HEK293 (cell line): ENCODE results near the gene ROBO1.

Experiments
- CTCF ChIA-PET: fragments of 350-600 bp; formaldehyde crosslinking; extraction: SDS; loops from one replicate; lab custom pipeline; 2021; ENCODE audit warnings: antibody characterized with exemption; lab: Yijun Ruan, JAX
- POLR2A ChIA-PET: fragments of 300-600 bp; formaldehyde crosslinking; extraction: SDS; loops from one replicate; lab custom pipeline; 2020; ENCODE audit warnings: antibody characterized with exemption, inconsistent platforms; lab: Yijun Ruan, JAX
- H3K27ac ChIP-seq: fragments of 200-500 bp; sonication (Bioruptor generic); 2 replicates; pipeline ENCODE4 v1.5.1; 2014; ENCODE audit warnings: low read depth, low read length, control low read depth, inconsistent platforms; ENCODE audit errors: extremely low read depth
- H3K36me3 ChIP-seq, 2 experiments: fragments of 200-500 bp in 1 of 2; sonication (Bioruptor generic) in 1 of 2; 1 replicate in 1 of 2; 2 replicates in 1 of 2; pipeline ENCODE4 v1.5.1; 2014 to 2017; ENCODE audit warnings: inconsistent platforms in 2 of 2, low read length in 2 of 2; ENCODE audit not compliant: control insufficient read depth in 2 of 2, insufficient read depth in 1 of 2
- H3K4me1 ChIP-seq: fragments of 200-500 bp; sonication (Bioruptor generic); 2 replicates; pipeline ENCODE4 v1.5.1; 2014; ENCODE audit warnings: mild to moderate bottlenecking, low read length, inconsistent platforms; ENCODE audit not compliant: control insufficient read depth, insufficient read depth
- H3K4me3 ChIP-seq: 2 replicates; pipeline ENCODE4 v1.5.1; 2011; ENCODE audit warnings: low read depth, mild to moderate bottlenecking, control low read depth, low read length, moderate library complexity
- H3K9me3 ChIP-seq: fragments of 200-500 bp; sonication (Bioruptor generic); 2 replicates; pipeline ENCODE4 v1.5.1; 2014; ENCODE audit warnings: low read depth, low read length, inconsistent platforms; ENCODE audit not compliant: control insufficient read depth, insufficient read depth
- FEZF1 ChIP-seq: fragments of 450-650 bp; formaldehyde crosslinking; IDR thresholded peaks from 2 replicates; pipeline ENCODE4 v1.5.1; 2016; ENCODE audit warnings: missing biosample characterization, missing genetic modification characterization
- MZF1 ChIP-seq: fragments of 450-650 bp; formaldehyde crosslinking; IDR thresholded peaks from 2 replicates; pipeline ENCODE4 v1.5.1; 2017; ENCODE audit warnings: missing biosample characterization, missing genetic modification characterization, borderline replicate concordance
- OSR2 ChIP-seq: fragments of 450-650 bp; formaldehyde crosslinking; IDR thresholded peaks from 2 replicates; pipeline ENCODE4 v1.5.1; 2016; ENCODE audit warnings: missing biosample characterization, missing genetic modification characterization
- OVOL3 ChIP-seq: fragments of 450-650 bp; formaldehyde crosslinking; IDR thresholded peaks from 2 replicates; pipeline ENCODE4 v1.5.1; 2016; ENCODE audit warnings: missing biosample characterization, missing genetic modification characterization
- SCRT2 ChIP-seq: fragments of 450-650 bp; formaldehyde crosslinking; IDR thresholded peaks from 2 replicates; pipeline ENCODE4 v1.5.1; 2016; ENCODE audit warnings: missing biosample characterization, missing genetic modification characterization
- TCF7L2 ChIP-seq: IDR thresholded peaks from 2 replicates; pipeline ENCODE4 v1.6.1; 2011; ENCODE audit warnings: low read depth, mild to moderate bottlenecking, inconsistent platforms, low read length, moderate library complexity, borderline replicate concordance
- YY1 ChIP-seq: fragments of 450-650 bp; formaldehyde crosslinking; IDR thresholded peaks from 2 replicates; pipeline ENCODE4 v1.5.1; 2018; ENCODE audit warnings: missing biosample characterization, missing genetic modification characterization
- ZNF133 ChIP-seq: fragments of 450-650 bp; formaldehyde crosslinking; IDR thresholded peaks from 2 replicates; pipeline ENCODE4 v1.5.1; 2016; ENCODE audit warnings: missing biosample characterization, missing genetic modification characterization
- ZNF248 ChIP-seq: fragments of 450-650 bp; formaldehyde crosslinking; IDR thresholded peaks from 2 replicates; pipeline ENCODE4 v1.5.1; 2017; ENCODE audit warnings: missing biosample characterization, missing genetic modification characterization
- ZNF514 ChIP-seq: fragments of 450-650 bp; formaldehyde crosslinking; IDR thresholded peaks from 2 replicates; pipeline ENCODE4 v1.5.1; 2016; ENCODE audit warnings: missing biosample characterization, missing genetic modification characterization
- ZNF658 ChIP-seq: fragments of 450-650 bp; formaldehyde crosslinking; IDR thresholded peaks from 2 replicates; pipeline ENCODE4; 2016; ENCODE audit warnings: missing biosample characterization, missing genetic modification characterization
- ZNF843 ChIP-seq: fragments of 450-650 bp; formaldehyde crosslinking; IDR thresholded peaks from 2 replicates; pipeline ENCODE4 v1.5.1; 2016; ENCODE audit warnings: missing biosample characterization, missing genetic modification characterization
- ZXDB ChIP-seq: fragments of 450-650 bp; formaldehyde crosslinking; IDR thresholded peaks from 2 replicates; pipeline ENCODE4 v1.5.1; 2016; ENCODE audit warnings: missing biosample characterization, missing genetic modification characterization
- TF ChIP-seq, protein P1 (sequence below): fragments of 450-650 bp; formaldehyde crosslinking; IDR thresholded peaks from 2 replicates; pipeline ENCODE4 v1.5.1; 2016; ENCODE audit warnings: missing biosample characterization, missing genetic modification characterization
- TF ChIP-seq, protein P2 (sequence below): fragments of 450-650 bp; formaldehyde crosslinking; IDR thresholded peaks from 2 replicates; pipeline ENCODE4 v1.5.1; 2017; ENCODE audit warnings: missing biosample characterization, mild to moderate bottlenecking, missing genetic modification characterization, moderate library complexity

Gene ROBO1

DNA sequence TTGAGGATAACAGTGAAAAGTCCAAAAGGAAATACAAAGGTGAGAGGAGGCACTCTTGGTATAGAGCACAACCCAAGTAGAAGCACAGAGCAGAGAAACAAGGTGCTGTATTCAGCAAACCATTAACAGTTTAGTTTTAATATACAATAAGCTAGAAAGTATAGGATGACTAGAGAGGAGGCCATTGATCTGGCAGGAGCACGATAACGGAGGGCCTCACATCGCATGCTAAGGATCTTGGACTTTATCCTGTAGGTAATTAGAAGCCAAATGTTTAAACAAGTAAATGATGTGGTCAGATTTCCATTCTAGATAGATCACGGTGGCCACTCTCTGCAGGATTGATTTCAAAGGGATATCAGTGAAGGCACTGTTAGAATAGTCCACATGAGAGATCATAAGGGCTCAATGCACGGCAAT, 935.0 kb downstream of the ROBO1 start:
- CTCF ChIA-PET, result no interaction called here
- H3K9me3 ChIP-seq, result no peaks in the 10 kb centered on the region
- TF ChIP-seq OSR2 (tag by site-specific recombination), result peak; percentile 47; the same call in 1 of the 2 replicates
- TF ChIP-seq ZXDB, result 0 out of 2 replicates have a peak, but pooled peaks have one; percentile 43
- TF ChIP-seq ZNF248 (tag by site-specific recombination), result no peak
- TF ChIP-seq ZNF843 (tag by site-specific recombination), result peak; percentile 84
- TF ChIP-seq FEZF1 (tag by site-specific recombination), result peak; percentile 40; the same call in 1 of the 2 replicates
- no peak for TF ChIP-seq ZNF514 (tag by site-specific recombination)
- TF ChIP-seq, protein P1, sequence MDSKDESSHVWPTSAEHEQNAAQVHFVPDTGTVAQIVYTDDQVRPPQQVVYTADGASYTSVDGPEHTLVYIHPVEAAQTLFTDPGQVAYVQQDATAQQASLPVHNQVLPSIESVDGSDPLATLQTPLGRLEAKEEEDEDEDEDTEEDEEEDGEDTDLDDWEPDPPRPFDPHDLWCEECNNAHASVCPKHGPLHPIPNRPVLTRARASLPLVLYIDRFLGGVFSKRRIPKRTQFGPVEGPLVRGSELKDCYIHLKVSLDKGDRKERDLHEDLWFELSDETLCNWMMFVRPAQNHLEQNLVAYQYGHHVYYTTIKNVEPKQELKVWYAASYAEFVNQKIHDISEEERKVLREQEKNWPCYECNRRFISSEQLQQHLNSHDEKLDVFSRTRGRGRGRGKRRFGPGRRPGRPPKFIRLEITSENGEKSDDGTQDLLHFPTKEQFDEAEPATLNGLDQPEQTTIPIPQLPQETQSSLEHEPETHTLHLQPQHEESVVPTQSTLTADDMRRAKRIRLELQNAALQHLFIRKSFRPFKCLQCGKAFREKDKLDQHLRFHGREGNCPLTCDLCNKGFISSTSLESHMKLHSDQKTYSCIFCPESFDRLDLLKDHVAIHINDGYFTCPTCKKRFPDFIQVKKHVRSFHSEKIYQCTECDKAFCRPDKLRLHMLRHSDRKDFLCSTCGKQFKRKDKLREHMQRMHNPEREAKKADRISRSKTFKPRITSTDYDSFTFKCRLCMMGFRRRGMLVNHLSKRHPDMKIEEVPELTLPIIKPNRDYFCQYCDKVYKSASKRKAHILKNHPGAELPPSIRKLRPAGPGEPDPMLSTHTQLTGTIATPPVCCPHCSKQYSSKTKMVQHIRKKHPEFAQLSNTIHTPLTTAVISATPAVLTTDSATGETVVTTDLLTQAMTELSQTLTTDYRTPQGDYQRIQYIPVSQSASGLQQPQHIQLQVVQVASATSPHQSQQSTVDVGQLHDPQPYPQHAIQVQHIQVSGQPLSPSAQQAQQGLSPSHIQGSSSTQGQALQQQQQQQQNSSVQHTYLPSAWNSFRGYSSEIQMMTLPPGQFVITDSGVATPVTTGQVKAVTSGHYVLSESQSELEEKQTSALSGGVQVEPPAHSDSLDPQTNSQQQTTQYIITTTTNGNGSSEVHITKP (tag by site-specific recombination), result peak; percentile 16; the same call in 1 of the 2 replicates
- TF ChIP-seq OVOL3 (tag by site-specific recombination), result peak; percentile 71; the same call in 1 of the 2 replicates
- no peak for TF ChIP-seq YY1 (tag by site-specific recombination)
- no peak for TF ChIP-seq ZNF658 (tag by site-specific recombination)
- TF ChIP-seq TCF7L2, result peak; percentile 89
- TF ChIP-seq, protein P2, sequence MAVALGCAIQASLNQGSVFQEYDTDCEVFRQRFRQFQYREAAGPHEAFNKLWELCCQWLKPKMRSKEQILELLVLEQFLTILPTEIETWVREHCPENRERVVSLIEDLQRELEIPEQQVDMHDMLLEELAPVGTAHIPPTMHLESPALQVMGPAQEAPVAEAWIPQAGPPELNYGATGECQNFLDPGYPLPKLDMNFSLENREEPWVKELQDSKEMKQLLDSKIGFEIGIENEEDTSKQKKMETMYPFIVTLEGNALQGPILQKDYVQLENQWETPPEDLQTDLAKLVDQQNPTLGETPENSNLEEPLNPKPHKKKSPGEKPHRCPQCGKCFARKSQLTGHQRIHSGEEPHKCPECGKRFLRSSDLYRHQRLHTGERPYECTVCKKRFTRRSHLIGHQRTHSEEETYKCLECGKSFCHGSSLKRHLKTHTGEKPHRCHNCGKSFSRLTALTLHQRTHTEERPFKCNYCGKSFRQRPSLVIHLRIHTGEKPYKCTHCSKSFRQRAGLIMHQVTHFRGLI (tag by site-specific recombination), result no peak
- TF ChIP-seq, all 188 proteins: peak for 7
- no peak overlapping the region for H3K4me3 ChIP-seq
- POLR2A ChIA-PET, result no interaction called here
- no peaks in the 10 kb centered on the region for H3K36me3 ChIP-seq
- H3K27ac ChIP-seq, result no peak overlapping the region
- no peaks in the 10 kb centered on the region; the same call in 1 of the 2 replicates for H3K4me1 ChIP-seq

DNA sequence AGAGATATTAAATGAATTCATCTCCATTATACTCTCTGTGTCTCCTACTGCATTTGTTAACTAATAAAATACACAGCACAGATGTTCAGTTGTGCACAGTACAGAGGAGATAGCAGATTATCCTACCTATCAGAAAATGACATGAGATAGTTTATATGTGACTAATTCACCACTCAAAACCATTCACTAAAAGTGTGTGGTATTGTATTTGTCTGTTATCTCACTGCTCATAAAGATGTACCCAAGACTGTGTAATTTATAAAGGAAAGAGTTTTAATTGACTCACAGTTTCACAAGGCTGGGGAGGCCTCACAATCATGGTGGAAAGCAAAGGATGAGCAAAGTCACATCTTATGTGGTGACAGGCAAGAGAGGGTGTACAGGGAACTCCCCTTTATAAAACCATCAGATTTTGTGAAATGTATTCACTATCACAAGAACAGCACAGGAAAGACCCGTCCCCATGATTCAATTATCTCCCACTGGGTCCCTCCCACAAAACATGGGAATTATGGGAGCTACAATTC, 936.3 kb downstream of the ROBO1 start:
- POLR2A ChIA-PET, result no interaction called here
- CTCF ChIA-PET, result no interaction called here
- Histone ChIP-seq H3K4me1 (no peaks in the 10 kb centered on the region; the same call in 1 of the 2 replicates), H3K9me3 (no peaks in the 10 kb centered on the region)
- no peak for TF ChIP-seq SCRT2
- TF ChIP-seq, all 188 proteins: peak for 0
- H3K36me3 ChIP-seq, result no peaks in the 10 kb centered on the region
- H3K4me3 ChIP-seq, result no peak overlapping the region
- H3K27ac ChIP-seq, result no peak overlapping the region

DNA sequence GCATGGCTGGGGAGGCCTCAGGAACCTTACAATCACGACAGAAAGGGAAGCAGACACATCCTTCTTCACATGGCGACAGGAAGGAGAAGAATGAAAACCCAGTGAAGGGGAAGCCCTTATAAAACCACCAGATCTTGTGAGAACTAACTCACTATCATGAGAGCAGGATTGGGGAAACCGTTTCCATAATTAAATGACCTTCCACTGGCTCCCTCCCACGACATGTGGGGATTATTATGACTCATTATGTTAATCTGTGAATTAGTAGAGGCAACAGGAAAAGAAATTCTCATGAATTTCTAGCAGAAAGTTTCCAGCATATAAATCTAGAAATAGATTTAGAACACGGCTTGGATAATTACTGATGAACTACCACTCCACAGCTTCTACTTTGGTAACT, 937.3 kb downstream of the ROBO1 start:
- Histone ChIP-seq H3K4me3 (no peak overlapping the region), H3K36me3 (no peaks in the 10 kb centered on the region), H3K27ac (no peak overlapping the region), H3K9me3 (no peaks in the 10 kb centered on the region), H3K4me1 (no peaks in the 10 kb centered on the region; the same call in 1 of the 2 replicates)
- POLR2A ChIA-PET, result no interaction called here
- CTCF ChIA-PET, result no interaction called here
- no peak for TF ChIP-seq ZNF133 (tag by site-specific recombination)
- TF ChIP-seq MZF1 (tag by site-specific recombination), result 0 out of 2 replicates have a peak, but pooled peaks have one; percentile 17
